Natural killer cell (primary cell): ENCODE results near the gene ATP6V1A. TPM values are rescaled to one million over a fixed set of nuclear protein-coding genes. Genes with fewer than 3 reads are reported as not detected.

Experiments used
- ATAC-seq, 3 donors: fragments of 150-1000 bp in 2 of 3; fragments of 200-7000 bp in 1 of 3; cut with Tn5 transposase; 1 replicate in 1 of 3; 2 replicates in 2 of 3; pipeline ENCODE4 v1.10.0; 2021; ENCODE audit warnings: mild to moderate bottlenecking in 2 of 3, moderate library complexity in 2 of 3
- DNase-seq, 2 donors: peaks; one replicate each; pipeline versions ENCODE4 v3.0.0 to v3.0.0-alpha.2; 2013 to 2021; ENCODE audit warnings: mixed read lengths in 1 of 2
- H3K27ac ChIP-seq: one replicate; pipeline ENCODE4 v1.5.1; 2013; ENCODE audit warnings: mild to moderate bottlenecking, low read length
- H3K27me3 ChIP-seq: one replicate; pipeline ENCODE4 v1.6.1; 2013; ENCODE audit warnings: low read length; ENCODE audit not compliant: control insufficient read depth, insufficient read depth
- H3K36me3 ChIP-seq: one replicate; pipeline ENCODE4 v1.6.1; 2013; ENCODE audit warnings: low read length; ENCODE audit not compliant: control insufficient read depth, insufficient read depth
- H3K4me1 ChIP-seq: one replicate; pipeline ENCODE4 v1.6.1; 2013; ENCODE audit warnings: low read length; ENCODE audit not compliant: control insufficient read depth, insufficient read depth
- H3K4me3 ChIP-seq: one replicate; pipeline ENCODE4 v1.5.1; 2013; ENCODE audit warnings: low read length
- H3K9me3 ChIP-seq: one replicate; pipeline ENCODE4 v1.6.1; 2013; ENCODE audit warnings: low read length; ENCODE audit not compliant: control insufficient read depth, insufficient read depth
- H3K27ac Mint-ChIP-seq, 2 donors: one replicate each; pipeline ENCODE4 v1.8.0; 2022; ENCODE audit warnings: mild to moderate bottlenecking in 2 of 2, mixed read lengths in 2 of 2, moderate library complexity in 1 of 2
- H3K27me3 Mint-ChIP-seq, 2 donors: one replicate each; pipeline ENCODE4 v1.8.0; 2022; ENCODE audit warnings: low read depth in 2 of 2, mixed read lengths in 2 of 2
- H3K36me3 Mint-ChIP-seq: one replicate; pipeline ENCODE4 v1.8.0; 2022; ENCODE audit warnings: mixed read lengths
- H3K4me1 Mint-ChIP-seq, 2 donors: one replicate each; pipeline ENCODE4 v1.8.0; 2022; ENCODE audit warnings: mixed read lengths in 2 of 2
- H3K4me3 Mint-ChIP-seq: one replicate; pipeline ENCODE4 v1.8.0; 2022; ENCODE audit warnings: mild to moderate bottlenecking, moderate library complexity, mixed read lengths
- H3K9me3 Mint-ChIP-seq, 2 donors: one replicate each; pipeline ENCODE4 v1.8.0; 2022; ENCODE audit warnings: mixed read lengths in 2 of 2
- CTCF ChIP-seq: fragments of 200-600 bp; IDR thresholded peaks from one replicate; pipeline ENCODE4 v1.8.0; 2022; ENCODE audit warnings: antibody characterized with exemption
- WGBS: methylation state at CpG from one replicate; pipeline ENCODE4 v1.1.7; 2013; ENCODE audit warnings: missing lambda C conversion rate; ENCODE audit not compliant: insufficient coverage; 5-methylcytosine and 5-hydroxymethylcytosine counted together
- intact Hi-C: fragments of 100-400 bp; cut with micrococcal nuclease; formaldehyde crosslinking; loops from one replicate; pipeline ENCODE4 v1.14.2; 2022
- total RNA-seq, 4 donors: library from RNA; stranded (reverse); fragments of 120-200 nt in 1 of 4; gene quantifications; one replicate each; pipeline versions ENCODE4 v1.2.3 to v1.2.4, GENCODE V29; 2013 to 2022

Gene ATP6V1A
- total RNA-seq, 3 donors from 2014 or later (not counting 1 experiment from before 2014, with no cell fraction given): 26.3 to 31.9 (median 30.0) TPM

GRCh38 chr3:113698956-113699355, 47.9 kb upstream of the ATP6V1A start:
- no peak overlapping the region for H3K27ac ChIP-seq

GRCh38 chr3:113707835-113708234, 39.0 kb upstream of the ATP6V1A start:
- no peak for TF ChIP-seq CTCF
- 83% methylated on average over 4 of the region's 4 CpGs for WGBS
- Mint-ChIP-seq H3K4me1 (no peaks in the 10 kb centered on the region), H3K27me3 (peaks cover 4 to 7% of the 10 kb centered on the region in 2 donors), H3K36me3 (no peaks in the 10 kb centered on the region), H3K4me3 (no peak overlapping the region), H3K9me3 (no peaks in the 10 kb centered on the region), H3K27ac (no peak overlapping the region)
- H3K27me3 ChIP-seq: peaks cover 4% of the 10 kb centered on the region
- no peaks in the 10 kb centered on the region for H3K9me3 ChIP-seq
- intact Hi-C loops: no loop called here
- ATAC-seq (no peak), DNase-seq (no peak)
- no peaks in the 10 kb centered on the region for H3K36me3 ChIP-seq
- no peaks in the 10 kb centered on the region for H3K4me1 ChIP-seq
- no peak overlapping the region for H3K27ac ChIP-seq
- H3K4me3 ChIP-seq: no peak overlapping the region

More at GRCh38 chr3:113698956-113699355, 47.9 kb upstream of the ATP6V1A start:
- no peaks in the 10 kb centered on the region for H3K27me3 ChIP-seq
- Mint-ChIP-seq H3K36me3 (no peaks in the 10 kb centered on the region), H3K4me1 (peaks cover 11 to 12% of the 10 kb centered on the region in 2 donors), H3K9me3 (no peaks in the 10 kb centered on the region), H3K4me3 (peak overlapping the region; percentile 73), H3K27ac (no peak overlapping the region), H3K27me3 (no peaks in the 10 kb centered on the region)
- no peaks in the 10 kb centered on the region for H3K36me3 ChIP-seq
- no peak overlapping the region for H3K4me3 ChIP-seq
- H3K4me1 ChIP-seq: peaks cover 9% of the 10 kb centered on the region
- intact Hi-C loops: loop anchor here (5.0 to 10.0 kb wide), 3 partner anchors 184 to 1448 kb away; partner anchors contain the start of genes SPICE1 and ZBTB20
- 57% methylated on average over 24 of the region's 24 CpGs for WGBS
- DNase-seq (peak in 1 of 2 donors; percentile 31), ATAC-seq (no peak)
- H3K9me3 ChIP-seq: no peaks in the 10 kb centered on the region
- TF ChIP-seq CTCF: no peak

GRCh38 chr3:113712129-113712528, 34.7 kb upstream of the ATP6V1A start:
- ATAC-seq (no peak), DNase-seq (no peak)
- no peak for TF ChIP-seq CTCF
- Mint-ChIP-seq H3K27me3 (peaks cover 4 to 7% of the 10 kb centered on the region in 2 donors), H3K9me3 (no peaks in the 10 kb centered on the region), H3K27ac (no peak overlapping the region), H3K4me1 (no peaks in the 10 kb centered on the region), H3K4me3 (no peak overlapping the region), H3K36me3 (no peaks in the 10 kb centered on the region)
- H3K27me3 ChIP-seq: peaks cover 4% of the 10 kb centered on the region
- no peak overlapping the region for H3K4me3 ChIP-seq
- no peak overlapping the region for H3K27ac ChIP-seq
- no peaks in the 10 kb centered on the region for H3K4me1 ChIP-seq
- H3K9me3 ChIP-seq: no peaks in the 10 kb centered on the region
- WGBS: no CpG with 5 or more reads among the region's 3 CpGs
- intact Hi-C loops: no loop called here
- H3K36me3 ChIP-seq: peaks cover 3% of the 10 kb centered on the region

GRCh38 chr3:113714702-113715101, 32.1 kb upstream of the ATP6V1A start:
- intact Hi-C loops: no loop called here

More at GRCh38 chr3:113714702-113715101, 32.1 kb upstream of the ATP6V1A start:
- no peak for DNase-seq
- Mint-ChIP-seq H3K4me3 (no peak overlapping the region), H3K36me3 (no peaks in the 10 kb centered on the region), H3K27me3 (peaks cover 0 to 7% of the 10 kb centered on the region in 2 donors), H3K9me3 (no peaks in the 10 kb centered on the region), H3K4me1 (no peaks in the 10 kb centered on the region), H3K27ac (peak overlapping the region in 1 of 2 donors; percentile 3)
- no peaks in the 10 kb centered on the region for H3K9me3 ChIP-seq
- ATAC-seq: no peak
- H3K27me3 ChIP-seq: peaks cover 2% of the 10 kb centered on the region
- H3K27ac ChIP-seq: no peak overlapping the region
- no peaks in the 10 kb centered on the region for H3K4me1 ChIP-seq
- no peak overlapping the region for H3K4me3 ChIP-seq
- TF ChIP-seq CTCF: no peak
- peaks cover 10% of the 10 kb centered on the region for H3K36me3 ChIP-seq
- no CpG with 5 or more reads among the region's 1 CpG for WGBS
